GM21529 (cell line): Measurements from ENCODE around the gene PAFAH1B2.
"Not testable (repeated sequence)": the region's sequence is repeated elsewhere in the genome, so short reads cannot be mapped to it uniquely, and the experiment has no call there.

Source experiments
- ATAC-seq: cut with Tn5 transposase; IDR thresholded peaks from one replicate; pipeline ENCODE4 v1.9.1; 2021; ENCODE audit not compliant: unreplicated experiment

The PAFAH1B2 gene

GRCh38 chr11:117172724-117173421 lies 28.8 kb downstream of the PAFAH1B2 start:
- ATAC-seq, result no peak

- ATAC-seq, result no peak
Measured at GRCh38 chr11:117175104-117175503, 31.0 kb downstream of the PAFAH1B2 start.

- ATAC-seq, result no peak
Measured at GRCh38 chr11:117175781-117176180, 31.7 kb downstream of the PAFAH1B2 start.

GRCh38 chr11:117176186-117176585 lies 32.1 kb downstream of the PAFAH1B2 start:
- ATAC-seq, result no peak

- ATAC-seq, result no peak
Measured at GRCh38 chr11:117177534-117178209, 33.6 kb downstream of the PAFAH1B2 start.

GRCh38 chr11:117178210-117179034 lies 34.3 kb downstream of the PAFAH1B2 start, which contains the start of gene SIDT2:
TSS of gene SIDT2 (plus strand) at chr11:117178743. CDS start at chr11:117179264, 521 bp downstream.
- ATAC-seq, result peak; percentile 88

GRCh38 chr11:117179048-117179999 lies 35.2 kb downstream of the PAFAH1B2 start:
- peak; percentile 29 for ATAC-seq

- no peak for ATAC-seq
Measured at GRCh38 chr11:117180020-117180419, 35.9 kb downstream of the PAFAH1B2 start.

GRCh38 chr11:117180661-117181585 lies 36.8 kb downstream of the PAFAH1B2 start:
- ATAC-seq, result peak; percentile 26

- no peak for ATAC-seq
Measured at GRCh38 chr11:117181586-117182550, 37.8 kb downstream of the PAFAH1B2 start.

- ATAC-seq, result no peak
Measured at GRCh38 chr11:117182551-117182935, 38.5 kb downstream of the PAFAH1B2 start.

- ATAC-seq, result not testable (repeated sequence)
Measured at GRCh38 chr11:117183178-117183577, 39.1 kb downstream of the PAFAH1B2 start.

- no peak for ATAC-seq
Measured at GRCh38 chr11:117183724-117184349, 39.8 kb downstream of the PAFAH1B2 start.

GRCh38 chr11:117185736-117186430 lies 41.8 kb downstream of the PAFAH1B2 start:
- no peak for ATAC-seq

GRCh38 chr11:117186431-117186761 lies 42.3 kb downstream of the PAFAH1B2 start:
- no peak for ATAC-seq

GRCh38 chr11:117187007-117187406 lies 42.9 kb downstream of the PAFAH1B2 start:
- ATAC-seq, result no peak

- ATAC-seq, result no peak
Measured at GRCh38 chr11:117187428-117187798, 43.3 kb downstream of the PAFAH1B2 start.
